SK-N-SH treated with all-trans-retinoic acid at 6 μM for 48 hours (cell line): ENCODE measurements around the gene GAL.

Source experiments
- ATAC-seq: fragments of 200-7000 bp; cut with Tn5 transposase; 3 replicates; pipeline ENCODE4 v1.9.1; 2020; ENCODE audit warnings: mild to moderate bottlenecking, moderate library complexity
- ARNTL ChIP-seq: fragments of 450-650 bp; formaldehyde crosslinking; IDR thresholded peaks from 2 replicates; pipeline ENCODE4 v1.5.0; 2020; ENCODE audit warnings: low read depth, mild to moderate bottlenecking, moderate library complexity, borderline replicate concordance
- CSRNP3 ChIP-seq: fragments of 250-450 bp; sonication (Bioruptor Pico); IDR thresholded peaks from 2 replicates; pipeline ENCODE4 v1.5.1; 2021; ENCODE audit warnings: mild to moderate bottlenecking, moderate library complexity
- GLIS3 ChIP-seq: fragments of 250-450 bp; sonication (Bioruptor Pico); IDR thresholded peaks from 2 replicates; pipeline ENCODE4 v1.5.0; 2020; ENCODE audit warnings: mild to moderate bottlenecking, moderate library complexity
- ISL1 ChIP-seq: fragments of 250-450 bp; sonication (Bioruptor Pico); IDR thresholded peaks from 2 replicates; pipeline ENCODE4 v2.1.2; 2022; ENCODE audit warnings: mild to moderate bottlenecking, moderate library complexity
- OSR1 ChIP-seq: fragments of 250-450 bp; sonication (Bioruptor Pico); IDR thresholded peaks from 2 replicates; pipeline ENCODE4 v1.8.0; 2022; ENCODE audit warnings: moderate library complexity, mild to moderate bottlenecking, inconsistent platforms
- POU6F1 ChIP-seq: fragments of 250-450 bp; sonication (Bioruptor Pico); IDR thresholded peaks from 2 replicates; pipeline ENCODE4 v1.8.0; 2021; ENCODE audit warnings: low read depth, mild to moderate bottlenecking, moderate library complexity, borderline replicate concordance
- RARB ChIP-seq: fragments of 250-450 bp; sonication (Bioruptor Pico); IDR thresholded peaks from 2 replicates; pipeline ENCODE4 v1.8.0; 2021; ENCODE audit warnings: mild to moderate bottlenecking, moderate library complexity
- SNAI2 ChIP-seq: fragments of 250-450 bp; sonication (Bioruptor Pico); IDR thresholded peaks from 2 replicates; pipeline ENCODE4 v1.5.0; 2020; ENCODE audit warnings: mild to moderate bottlenecking, moderate library complexity
- TCF4 ChIP-seq: fragments of 250-450 bp; sonication (Bioruptor Pico); IDR thresholded peaks from 2 replicates; pipeline ENCODE4 v1.8.0; 2021; ENCODE audit warnings: mild to moderate bottlenecking, moderate library complexity, borderline replicate concordance
- TOX ChIP-seq: fragments of 250-450 bp; sonication (Bioruptor Pico); IDR thresholded peaks from 2 replicates; pipeline ENCODE4 v1.8.0; 2021; ENCODE audit warnings: mild to moderate bottlenecking, moderate library complexity, borderline replicate concordance
- ZC3H10 ChIP-seq: fragments of 250-450 bp; sonication (Bioruptor Pico); IDR thresholded peaks from 2 replicates; pipeline ENCODE4 v1.5.1; 2021; ENCODE audit warnings: mild to moderate bottlenecking, moderate library complexity
- ZFP3 ChIP-seq: fragments of 250-450 bp; sonication (Bioruptor Pico); IDR thresholded peaks from 2 replicates; pipeline ENCODE4 v1.5.0; 2020; ENCODE audit warnings: mild to moderate bottlenecking, moderate library complexity
- ZFP30 ChIP-seq: fragments of 450-650 bp; formaldehyde crosslinking; IDR thresholded peaks from 2 replicates; pipeline ENCODE4 v1.5.0; 2022; ENCODE audit warnings: mild to moderate bottlenecking, moderate library complexity
- ZNF565 ChIP-seq: fragments of 450-650 bp; formaldehyde crosslinking; conservative IDR thresholded peaks from 2 replicates; pipeline ENCODE4 v1.5.0; 2020; ENCODE audit warnings: low read depth, mild to moderate bottlenecking, moderate library complexity
- ZNF70 ChIP-seq: fragments of 450-650 bp; formaldehyde crosslinking; IDR thresholded peaks from 2 replicates; pipeline ENCODE4 v1.5.0; 2020; ENCODE audit warnings: mild to moderate bottlenecking, moderate library complexity
- ZNF8 ChIP-seq: fragments of 450-650 bp; formaldehyde crosslinking; IDR thresholded peaks from 2 replicates; pipeline ENCODE4 v1.5.0; 2020; ENCODE audit warnings: mild to moderate bottlenecking, moderate library complexity
- TF ChIP-seq, protein P1 (sequence below): fragments of 250-450 bp; sonication (Bioruptor Pico); IDR thresholded peaks from 2 replicates; pipeline ENCODE4 v1.5.1; 2020; ENCODE audit warnings: low read depth, mild to moderate bottlenecking, moderate library complexity
- TF ChIP-seq, protein P2 (sequence below): fragments of 250-450 bp; sonication (Bioruptor Pico); IDR thresholded peaks from 2 replicates; pipeline ENCODE4 v1.5.0; 2020; ENCODE audit warnings: mild to moderate bottlenecking, moderate library complexity

The GAL gene

DNA sequence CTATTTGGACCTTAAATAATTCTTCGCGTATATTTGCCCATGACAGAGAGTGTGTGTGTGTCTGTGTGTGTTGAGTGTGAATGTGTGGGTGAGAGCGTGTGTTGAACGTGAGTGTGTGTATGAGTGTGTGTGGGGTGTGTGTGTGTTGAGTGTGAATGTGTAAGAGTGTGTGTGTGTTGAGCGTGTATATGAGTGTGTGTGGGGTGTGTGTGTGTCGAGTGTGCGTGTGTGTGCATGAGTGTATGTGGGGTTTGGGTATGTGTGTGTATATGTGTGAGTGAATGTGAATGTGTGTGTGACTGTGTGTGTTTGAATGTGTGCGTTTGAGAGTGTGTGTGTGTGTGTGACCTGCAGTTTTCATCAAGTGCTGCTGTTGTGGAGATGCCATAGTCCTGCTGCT lies 26.8 kb downstream of the GAL start:
- no peak for ATAC-seq
- TF ChIP-seq POU6F1 (CRISPR knock-in tag) (no peak), ZNF565 (no peak), TOX (CRISPR knock-in tag) (no peak)

GRCh38 chr11:68714060-68714856 lies 29.9 kb downstream of the GAL start:
- no peak for TF ChIP-seq RARB (CRISPR knock-in tag)
- TF ChIP-seq ZFP30, result no peak
- TF ChIP-seq, protein P1, sequence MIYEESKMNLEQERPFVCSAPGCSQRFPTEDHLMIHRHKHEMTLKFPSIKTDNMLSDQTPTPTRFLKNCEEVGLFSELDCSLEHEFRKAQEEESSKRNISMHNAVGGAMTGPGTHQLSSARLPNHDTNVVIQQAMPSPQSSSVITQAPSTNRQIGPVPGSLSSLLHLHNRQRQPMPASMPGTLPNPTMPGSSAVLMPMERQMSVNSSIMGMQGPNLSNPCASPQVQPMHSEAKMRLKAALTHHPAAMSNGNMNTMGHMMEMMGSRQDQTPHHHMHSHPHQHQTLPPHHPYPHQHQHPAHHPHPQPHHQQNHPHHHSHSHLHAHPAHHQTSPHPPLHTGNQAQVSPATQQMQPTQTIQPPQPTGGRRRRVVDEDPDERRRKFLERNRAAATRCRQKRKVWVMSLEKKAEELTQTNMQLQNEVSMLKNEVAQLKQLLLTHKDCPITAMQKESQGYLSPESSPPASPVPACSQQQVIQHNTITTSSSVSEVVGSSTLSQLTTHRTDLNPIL (CRISPR knock-in tag), result no peak
- TF ChIP-seq TOX (CRISPR knock-in tag), result no peak
- ATAC-seq, result no peak

- ATAC-seq, result no peak
- TF ChIP-seq ISL1 (CRISPR knock-in tag) (no peak), TOX (CRISPR knock-in tag) (no peak), SNAI2 (no peak), GLIS3 (CRISPR knock-in tag) (no peak), CSRNP3 (CRISPR knock-in tag) (no peak), ARNTL (no peak), ZNF565 (no peak), ZC3H10 (CRISPR knock-in tag) (no peak), OSR1 (CRISPR knock-in tag) (no peak), ZNF70 (CRISPR knock-in tag) (no peak), ZFP30 (no peak), TCF4 (CRISPR knock-in tag) (no peak), ZFP3 (CRISPR knock-in tag) (no peak), POU6F1 (CRISPR knock-in tag) (no peak), ZNF8 (CRISPR knock-in tag) (no peak)
- TF ChIP-seq, protein P1 (CRISPR knock-in tag), result no peak
- TF ChIP-seq, protein P2, sequence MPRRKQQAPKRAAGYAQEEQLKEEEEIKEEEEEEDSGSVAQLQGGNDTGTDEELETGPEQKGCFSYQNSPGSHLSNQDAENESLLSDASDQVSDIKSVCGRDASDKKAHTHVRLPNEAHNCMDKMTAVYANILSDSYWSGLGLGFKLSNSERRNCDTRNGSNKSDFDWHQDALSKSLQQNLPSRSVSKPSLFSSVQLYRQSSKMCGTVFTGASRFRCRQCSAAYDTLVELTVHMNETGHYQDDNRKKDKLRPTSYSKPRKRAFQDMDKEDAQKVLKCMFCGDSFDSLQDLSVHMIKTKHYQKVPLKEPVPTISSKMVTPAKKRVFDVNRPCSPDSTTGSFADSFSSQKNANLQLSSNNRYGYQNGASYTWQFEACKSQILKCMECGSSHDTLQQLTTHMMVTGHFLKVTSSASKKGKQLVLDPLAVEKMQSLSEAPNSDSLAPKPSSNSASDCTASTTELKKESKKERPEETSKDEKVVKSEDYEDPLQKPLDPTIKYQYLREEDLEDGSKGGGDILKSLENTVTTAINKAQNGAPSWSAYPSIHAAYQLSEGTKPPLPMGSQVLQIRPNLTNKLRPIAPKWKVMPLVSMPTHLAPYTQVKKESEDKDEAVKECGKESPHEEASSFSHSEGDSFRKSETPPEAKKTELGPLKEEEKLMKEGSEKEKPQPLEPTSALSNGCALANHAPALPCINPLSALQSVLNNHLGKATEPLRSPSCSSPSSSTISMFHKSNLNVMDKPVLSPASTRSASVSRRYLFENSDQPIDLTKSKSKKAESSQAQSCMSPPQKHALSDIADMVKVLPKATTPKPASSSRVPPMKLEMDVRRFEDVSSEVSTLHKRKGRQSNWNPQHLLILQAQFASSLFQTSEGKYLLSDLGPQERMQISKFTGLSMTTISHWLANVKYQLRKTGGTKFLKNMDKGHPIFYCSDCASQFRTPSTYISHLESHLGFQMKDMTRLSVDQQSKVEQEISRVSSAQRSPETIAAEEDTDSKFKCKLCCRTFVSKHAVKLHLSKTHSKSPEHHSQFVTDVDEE (CRISPR knock-in tag), result no peak
Measured at GRCh38 chr11:68715456-68716122, 31.2 kb downstream of the GAL start.
